Stimulated activated CD8-positive, alpha-beta memory T cell treated with anti-CD3 and anti-CD28 coated beads, Interleukin-4, amount 100 ng/mL, for 24 hours (primary cell): ENCODE results near the gene IKZF1.

Source experiments
- DNase-seq: peaks from one replicate; pipeline ENCODE4 v3.0.0-alpha.2; 2020; ENCODE audit warnings: low read depth

Gene IKZF1

GRCh38 chr7:50308532-50309385 lies 4.2 kb downstream of the IKZF1 start:
- no peak for DNase-seq

GRCh38 chr7:50309721-50310120 lies 5.2 kb downstream of the IKZF1 start:
- no peak for DNase-seq

GRCh38 chr7:50310361-50310760 lies 5.8 kb downstream of the IKZF1 start:
- DNase-seq = no peak

GRCh38 chr7:50310956-50311355 lies 6.4 kb downstream of the IKZF1 start:
- DNase-seq = no peak

- DNase-seq = no peak
Measured at GRCh38 chr7:50312250-50313162, 8.0 kb downstream of the IKZF1 start.

GRCh38 chr7:50314836-50315592 lies 10.5 kb downstream of the IKZF1 start:
- DNase-seq = no peak

- no peak for DNase-seq
Measured at GRCh38 chr7:50315739-50316671, 11.5 kb downstream of the IKZF1 start.

- no peak for DNase-seq
Measured at GRCh38 chr7:50317221-50317678, 12.7 kb downstream of the IKZF1 start.

GRCh38 chr7:50317697-50318669 lies 13.5 kb downstream of the IKZF1 start:
- DNase-seq = no peak

GRCh38 chr7:50321487-50322067 lies 17.1 kb downstream of the IKZF1 start:
- DNase-seq = no peak

GRCh38 chr7:50324113-50324512 lies 19.6 kb downstream of the IKZF1 start:
- DNase-seq = no peak

GRCh38 chr7:50327443-50327842 lies 22.9 kb downstream of the IKZF1 start:
- DNase-seq = no peak

- DNase-seq = no peak
Measured at GRCh38 chr7:50329775-50330174, 25.3 kb downstream of the IKZF1 start.

- no peak for DNase-seq
Measured at GRCh38 chr7:50330254-50330653, 25.7 kb downstream of the IKZF1 start.

- no peak for DNase-seq
Measured at GRCh38 chr7:50330696-50331095, 26.2 kb downstream of the IKZF1 start.

GRCh38 chr7:50331564-50332208 lies 27.2 kb downstream of the IKZF1 start:
- no peak for DNase-seq

- no peak for DNase-seq
Measured at GRCh38 chr7:50332241-50333165, 28.0 kb downstream of the IKZF1 start.

GRCh38 chr7:50333221-50333651 lies 28.7 kb downstream of the IKZF1 start:
- DNase-seq = no peak
